Measurements from ENCODE around the gene ZNF420.
"Not testable (repeated sequence)": the region's sequence is repeated elsewhere in the genome, so short reads cannot be mapped to it uniquely, and the experiment has no call there.

ZNF420 gene

DNA sequence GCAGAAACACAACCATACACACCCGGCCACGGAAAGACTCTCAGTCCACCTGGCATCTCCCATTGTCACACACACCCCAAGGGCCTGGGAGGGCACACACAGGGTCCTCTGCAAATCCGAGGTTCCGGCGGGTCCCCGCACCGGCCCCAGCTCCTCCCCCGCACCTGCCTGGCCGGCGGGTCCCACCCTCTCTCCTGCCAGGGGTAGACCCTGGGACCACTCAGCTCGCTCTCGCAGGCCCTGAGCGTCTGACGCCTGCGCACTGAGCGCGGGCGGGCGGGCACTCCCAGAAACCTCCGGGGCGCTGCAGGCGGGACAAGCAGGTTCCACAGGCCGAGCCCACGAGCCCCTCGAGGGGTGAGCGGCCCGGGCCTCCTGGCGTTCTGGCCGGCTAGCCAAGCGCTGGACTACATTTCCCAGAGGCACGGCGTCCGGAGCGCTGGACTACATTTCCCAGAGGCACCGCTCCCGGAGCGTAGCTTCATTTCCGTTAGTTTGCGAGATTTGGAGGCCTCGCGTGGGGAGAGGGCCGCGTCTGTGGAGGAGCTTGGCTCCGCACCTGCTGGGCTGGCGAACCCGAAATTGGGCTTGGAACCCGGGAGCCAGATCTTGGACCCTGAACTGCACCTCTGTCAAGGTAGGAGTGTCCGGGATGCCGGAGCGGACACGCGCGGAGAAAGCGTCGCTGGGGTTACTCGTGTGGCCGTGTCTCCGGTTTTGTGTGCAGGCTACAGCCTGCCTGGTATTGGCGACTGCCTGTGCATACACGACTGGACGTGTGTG is at the start of gene ZNF420:
TSS of gene ZNF420 (plus strand) at position 500 of the 783 bp plus-strand sequence. CDS start 10,686 bp downstream, outside the sequence.
- peak; percentile 90 for DNase-seq

DNA sequence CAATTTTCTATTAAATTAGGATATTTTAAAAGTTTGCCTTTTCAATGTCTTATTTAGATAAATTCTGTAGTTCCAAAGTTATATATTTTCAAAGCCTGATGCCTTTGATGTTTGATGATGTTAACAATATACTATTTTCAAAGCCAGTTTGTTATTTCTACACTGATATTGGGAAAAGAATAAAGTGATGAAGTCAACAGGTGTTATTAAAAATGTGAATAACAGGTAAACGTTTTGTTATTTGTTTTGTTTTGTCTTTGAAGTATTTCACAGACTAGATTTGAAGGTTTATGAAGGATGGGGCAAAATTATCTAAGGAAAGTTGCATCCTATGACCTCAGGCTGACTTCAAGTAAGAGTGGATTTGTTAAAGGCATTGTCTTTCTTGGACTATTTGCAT is 33.1 kb upstream of the ZNF420 start:
- DNase-seq, result no peak

DNA sequence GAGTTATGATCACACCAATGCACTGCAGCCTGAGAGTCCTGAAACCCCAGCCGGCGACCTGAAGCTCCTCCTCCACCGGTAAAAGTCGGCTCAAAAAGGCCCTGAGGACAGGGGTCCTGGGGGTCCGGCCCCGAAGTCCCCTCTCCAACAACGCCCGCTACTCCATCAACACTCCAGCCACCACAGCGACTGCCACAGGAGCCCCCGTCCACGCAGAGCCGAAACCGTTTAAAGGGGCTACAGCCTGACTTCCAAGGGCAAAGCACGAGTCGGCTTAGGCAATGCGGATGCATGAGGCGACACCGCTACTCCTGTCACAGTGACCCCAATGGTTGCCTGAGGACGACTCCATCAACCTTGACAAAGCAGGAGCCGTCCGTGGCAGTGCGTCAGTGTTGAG is 22.9 kb upstream of the ZNF420 start:
- DNase-seq, result no peak

DNA sequence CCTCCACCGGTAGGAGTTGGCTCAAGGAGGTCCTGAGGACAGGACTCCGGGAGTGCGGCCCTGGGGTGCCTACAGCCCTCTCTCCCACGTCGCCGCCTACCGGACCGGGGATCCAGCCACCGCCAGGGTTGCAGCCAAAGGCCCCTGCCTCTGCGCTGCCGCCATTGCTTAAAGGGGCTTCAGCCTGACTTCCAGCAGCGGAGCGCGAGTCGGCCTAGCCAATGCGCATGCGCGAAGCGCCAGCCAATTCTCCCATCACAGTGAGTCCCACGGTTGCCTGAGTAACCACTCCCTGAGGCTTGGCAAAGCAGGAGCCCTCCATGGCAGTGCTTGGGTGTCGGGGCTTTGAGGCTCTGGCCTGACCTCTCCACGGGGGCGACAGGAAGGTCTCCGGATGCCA is 21.5 kb upstream of the ZNF420 start:
- no peak for DNase-seq

- DNase-seq, result no peak
Measured at GRCh38 chr19:37059142-37059541, 19.1 kb upstream of the ZNF420 start.

DNA sequence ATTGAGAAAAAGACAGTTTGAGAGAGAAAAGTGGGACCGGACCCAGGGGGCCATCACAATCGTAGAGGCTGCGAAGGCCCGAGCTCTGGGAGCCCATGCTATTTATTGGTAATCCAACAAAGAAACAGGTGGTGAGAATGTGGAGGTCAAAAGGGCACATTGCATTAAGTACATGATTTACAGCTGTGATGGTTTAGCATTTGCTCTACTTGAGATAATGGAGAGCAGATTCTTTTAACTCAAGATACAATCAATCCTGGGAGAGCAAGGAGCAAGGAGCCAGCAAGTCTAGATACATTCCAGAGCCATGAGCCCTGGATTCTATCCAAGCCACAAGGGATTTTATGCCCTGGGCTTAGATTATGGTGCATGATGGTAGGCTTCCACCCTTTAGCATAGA is 13.3 kb upstream of the ZNF420 start:
- DNase-seq, result not testable (repeated sequence)

- no peak for DNase-seq
Measured at GRCh38 chr19:37074111-37074510, 4.1 kb upstream of the ZNF420 start.

GRCh38 chr19:37074819-37075362 is 3.3 kb upstream of the ZNF420 start:
- DNase-seq, result no peak

DNA sequence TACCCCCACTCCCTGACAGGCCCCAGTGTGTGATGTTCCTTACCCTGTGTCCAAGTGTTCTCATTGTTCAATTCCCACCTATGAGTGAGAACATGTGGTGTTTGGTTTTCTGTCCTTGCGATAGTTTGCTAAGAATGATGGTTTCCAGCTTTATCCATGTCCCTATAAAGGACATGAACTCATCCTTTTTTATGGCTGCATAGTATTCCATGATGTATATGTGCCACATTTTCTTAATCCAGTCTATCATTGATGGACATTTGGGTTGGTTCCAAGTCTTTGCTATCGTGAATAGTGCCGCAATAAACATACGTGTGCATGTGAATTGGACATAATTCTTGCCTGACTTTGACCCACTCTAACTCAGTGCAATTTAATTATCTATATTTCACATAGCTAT is 1.7 kb upstream of the ZNF420 start:
- DNase-seq, result not testable (repeated sequence)

GRCh38 chr19:37077501-37077933 is 716 bp upstream of the ZNF420 start:
- DNase-seq, result no peak

DNA sequence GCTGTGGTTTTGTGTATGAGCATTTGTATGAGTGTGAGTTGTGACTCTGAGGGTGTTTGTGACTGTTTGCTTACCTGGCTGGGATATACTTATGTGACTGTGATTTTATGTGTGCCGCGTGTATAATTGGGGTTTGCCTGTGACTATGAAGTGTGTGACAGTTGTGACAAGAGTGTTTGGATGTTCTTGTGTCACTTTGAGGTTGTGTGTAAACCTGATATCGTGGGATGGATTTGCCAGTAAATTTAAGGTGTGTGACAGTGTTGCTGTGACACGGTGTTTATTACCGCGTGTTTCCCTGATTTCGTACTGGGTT is 442 bp downstream of the ZNF420 start:
- DNase-seq, result no peak

DNA sequence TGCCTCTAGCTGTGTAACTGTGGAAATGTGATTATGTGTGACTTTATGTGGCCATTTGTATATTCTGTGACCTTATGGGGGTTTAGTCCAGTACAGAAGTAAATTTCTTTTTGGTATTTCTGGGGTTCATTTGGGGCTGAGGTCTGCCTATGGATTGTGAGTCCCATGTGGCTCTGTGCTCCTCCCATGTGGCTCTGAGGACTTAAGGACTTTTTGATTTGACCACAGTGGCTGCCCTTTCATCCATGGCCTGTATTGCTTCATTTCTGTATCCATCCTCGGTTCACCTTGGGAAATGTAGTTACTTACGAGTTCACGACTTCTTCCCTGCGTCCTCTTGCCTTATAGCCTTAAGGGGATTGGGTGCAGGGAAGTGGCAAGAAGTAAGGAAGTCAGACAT is 1.0 kb downstream of the ZNF420 start:
- DNase-seq, result no peak

DNA sequence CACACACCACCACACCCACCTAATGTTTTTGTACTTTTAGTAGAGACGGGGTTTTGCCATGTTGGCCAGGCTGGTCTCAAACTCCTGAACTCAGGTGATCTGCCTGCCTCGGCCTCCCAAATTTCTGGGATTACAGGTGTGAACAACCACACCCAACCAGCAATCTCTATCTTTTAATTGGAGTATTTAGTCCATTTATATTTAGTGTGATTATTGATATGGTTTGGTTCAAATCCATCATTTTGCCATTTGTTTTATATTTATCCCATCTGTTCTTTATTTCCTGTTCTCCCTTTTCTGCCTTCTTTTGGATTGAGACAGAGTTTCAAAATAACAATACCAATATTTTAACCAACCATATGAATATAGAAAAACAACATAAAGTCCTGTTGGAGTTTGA is 4.1 kb downstream of the ZNF420 start:
- DNase-seq, result no peak

GRCh38 chr19:37087110-37087509 is 8.9 kb downstream of the ZNF420 start:
- no peak for DNase-seq

- no peak for DNase-seq
Measured at GRCh38 chr19:37095859-37096258, 17.6 kb downstream of the ZNF420 start.

DNA sequence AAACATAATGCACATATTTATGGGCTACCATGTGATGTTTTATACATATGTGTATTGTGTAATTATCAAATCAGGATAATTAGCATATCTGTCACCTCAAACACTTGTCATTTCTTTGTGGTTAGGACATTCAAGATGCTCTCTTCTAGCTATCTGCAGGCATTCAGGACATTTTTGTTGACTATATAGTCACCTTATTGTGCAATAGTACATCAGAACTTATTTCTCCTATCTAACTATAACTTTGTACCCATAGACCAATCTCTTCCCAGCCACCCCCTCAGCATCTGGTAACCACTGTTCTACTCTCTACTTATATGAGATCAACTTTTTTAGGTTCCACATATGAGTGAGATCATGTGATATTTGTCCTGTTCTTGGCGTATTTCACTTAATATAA is 20.3 kb downstream of the ZNF420 start:
- DNase-seq, result no peak

GRCh38 chr19:37104135-37104534 is 25.9 kb downstream of the ZNF420 start:
- DNase-seq, result not testable (repeated sequence)

DNA sequence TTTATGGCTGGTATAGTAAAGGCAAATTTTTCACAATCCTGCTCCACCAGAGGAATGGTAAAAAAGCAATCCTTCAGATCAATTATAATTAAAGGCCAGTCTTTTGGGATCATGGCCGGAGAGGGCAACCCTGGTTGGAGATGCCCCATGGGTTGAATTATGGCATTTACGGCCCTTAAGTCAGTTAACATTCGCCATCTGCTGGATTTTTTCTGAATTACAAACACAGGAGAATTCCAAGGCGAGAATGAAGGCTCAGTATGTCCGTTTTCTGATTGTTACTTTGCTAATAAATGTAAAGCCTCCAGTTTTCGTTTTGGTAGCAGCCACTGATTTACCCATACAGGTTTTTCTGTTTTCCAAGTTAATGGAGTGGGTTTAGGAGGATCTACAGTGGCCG is 33.5 kb downstream of the ZNF420 start:
- not testable (repeated sequence) for DNase-seq

DNA sequence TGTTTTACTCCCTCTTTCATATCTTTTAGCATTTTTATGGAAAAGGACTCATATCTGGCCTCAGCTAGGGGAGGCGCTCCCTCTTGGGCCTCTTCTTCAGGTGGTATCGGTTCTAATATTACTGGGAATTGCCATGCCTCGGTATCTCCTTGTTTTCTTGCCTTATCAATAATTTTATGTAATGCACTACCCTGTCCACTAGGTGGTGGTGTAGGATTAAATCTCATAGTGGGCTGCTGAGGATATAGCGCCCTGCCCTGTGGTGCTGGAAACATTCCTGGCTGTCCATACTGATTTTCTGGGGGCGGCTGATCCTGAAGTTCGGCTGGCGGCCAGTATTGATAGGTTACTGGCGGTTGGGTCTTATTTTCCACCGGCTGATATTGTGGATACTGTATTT is 35.8 kb downstream of the ZNF420 start:
- DNase-seq, result no peak

GRCh38 chr19:37122093-37122492 is 43.9 kb downstream of the ZNF420 start:
- not testable (repeated sequence) for DNase-seq

GRCh38 chr19:37127999-37128820 is 50.0 kb downstream of the ZNF420 start:
- no peak for DNase-seq

DNA sequence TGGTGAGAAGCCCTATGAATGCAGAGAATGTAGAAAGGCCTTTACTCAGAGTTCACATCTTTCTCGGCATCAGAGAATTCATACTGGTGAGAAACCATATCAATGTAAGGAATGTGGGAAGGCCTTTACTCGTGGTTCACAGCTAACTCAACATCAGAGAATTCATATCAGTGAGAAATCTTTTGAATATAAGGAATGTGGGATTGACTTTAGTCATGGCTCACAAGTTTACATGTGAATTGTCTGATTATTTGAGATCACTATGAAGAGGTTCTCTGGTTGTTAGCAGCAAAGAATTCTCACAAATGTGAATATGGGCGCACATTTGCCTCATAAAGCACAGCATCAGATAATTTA is 50.6 kb downstream of the ZNF420 start:
- no peak for DNase-seq

- DNase-seq, result no peak
Measured at GRCh38 chr19:37136111-37136510, 57.9 kb downstream of the ZNF420 start.

- DNase-seq, result no peak
Measured at GRCh38 chr19:37148214-37148613, 70.0 kb downstream of the ZNF420 start.

Measured in activated naive CD4-positive, alpha-beta T cell treated with Interleukin-2 at 50 U/mL for 16 hours (primary cell).